ENCODE measurements around the gene KRTAP5-6. TPM values are rescaled to one million over a fixed set of nuclear protein-coding genes. Genes with fewer than 3 reads are reported as not detected.
"Not testable (repeated sequence)": the region's sequence is repeated elsewhere in the genome, so short reads cannot be mapped to it uniquely, and the experiment has no call there.

KRTAP5-6 gene
- total and polyA plus RNA-seq, 7 donors, result not detected

DNA sequence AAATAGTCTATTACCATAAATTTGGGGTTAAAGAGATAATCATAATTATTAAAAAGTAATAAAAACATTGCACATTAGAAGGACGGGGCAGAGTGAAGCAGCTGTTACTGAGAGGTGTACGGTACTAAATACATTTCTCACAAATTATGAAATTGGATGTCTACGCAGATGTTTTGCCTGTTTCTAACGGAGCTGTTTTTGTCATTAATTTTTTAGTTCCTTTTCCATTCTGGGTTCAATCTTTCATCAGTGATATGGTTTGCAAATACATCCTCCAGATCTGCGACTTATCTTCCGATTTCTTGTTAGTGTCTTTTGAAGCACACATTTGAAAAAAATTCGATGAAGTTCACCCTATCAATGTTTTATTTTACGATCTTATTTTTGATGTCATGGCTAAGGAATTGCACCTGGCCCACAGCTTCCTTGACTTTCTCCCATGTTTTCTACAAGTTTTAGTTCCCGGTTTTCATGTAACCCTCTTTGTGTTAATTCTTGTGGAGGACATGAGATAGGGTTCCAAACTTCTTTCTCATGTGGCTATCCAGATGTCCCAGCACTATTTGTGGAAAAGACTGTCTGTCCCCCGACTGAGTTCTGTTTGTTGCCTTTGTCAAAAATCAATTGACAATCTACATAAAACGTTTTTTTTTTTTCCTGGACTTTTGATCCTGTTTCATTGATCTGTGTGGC is 21.3 kb upstream of the KRTAP5-6 start:
- intact Hi-C loops (cut with DNase I), result no loop called here
- Histone ChIP-seq H3K4me1 (no peaks in the 10 kb centered on the region), H3K4me3 (no peak overlapping the region), H3K27me3 (ENCODE audit: insufficient read depth in 3 of 3, low read length in 2 of 3) (peaks cover 0 to 67% (median 6%) of the 10 kb centered on the region in 3 donors), H3K36me3 (ENCODE audit: insufficient read depth in 1 of 2, low read depth in 1 of 2) (no peaks in the 10 kb centered on the region), H3K27ac (no peak overlapping the region), H3K9me3 (no peaks in the 10 kb centered on the region)
- TF ChIP-seq, protein P1, sequence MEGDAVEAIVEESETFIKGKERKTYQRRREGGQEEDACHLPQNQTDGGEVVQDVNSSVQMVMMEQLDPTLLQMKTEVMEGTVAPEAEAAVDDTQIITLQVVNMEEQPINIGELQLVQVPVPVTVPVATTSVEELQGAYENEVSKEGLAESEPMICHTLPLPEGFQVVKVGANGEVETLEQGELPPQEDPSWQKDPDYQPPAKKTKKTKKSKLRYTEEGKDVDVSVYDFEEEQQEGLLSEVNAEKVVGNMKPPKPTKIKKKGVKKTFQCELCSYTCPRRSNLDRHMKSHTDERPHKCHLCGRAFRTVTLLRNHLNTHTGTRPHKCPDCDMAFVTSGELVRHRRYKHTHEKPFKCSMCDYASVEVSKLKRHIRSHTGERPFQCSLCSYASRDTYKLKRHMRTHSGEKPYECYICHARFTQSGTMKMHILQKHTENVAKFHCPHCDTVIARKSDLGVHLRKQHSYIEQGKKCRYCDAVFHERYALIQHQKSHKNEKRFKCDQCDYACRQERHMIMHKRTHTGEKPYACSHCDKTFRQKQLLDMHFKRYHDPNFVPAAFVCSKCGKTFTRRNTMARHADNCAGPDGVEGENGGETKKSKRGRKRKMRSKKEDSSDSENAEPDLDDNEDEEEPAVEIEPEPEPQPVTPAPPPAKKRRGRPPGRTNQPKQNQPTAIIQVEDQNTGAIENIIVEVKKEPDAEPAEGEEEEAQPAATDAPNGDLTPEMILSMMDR (IDR thresholded peaks at IDR 0.05), result no peak
- WGBS, 3 donors, result 35 to 52% (median 35%) methylated on average over 11 of the region's 11 CpGs
- no peak for DNase-seq
- ATAC-seq, result no peak

DNA sequence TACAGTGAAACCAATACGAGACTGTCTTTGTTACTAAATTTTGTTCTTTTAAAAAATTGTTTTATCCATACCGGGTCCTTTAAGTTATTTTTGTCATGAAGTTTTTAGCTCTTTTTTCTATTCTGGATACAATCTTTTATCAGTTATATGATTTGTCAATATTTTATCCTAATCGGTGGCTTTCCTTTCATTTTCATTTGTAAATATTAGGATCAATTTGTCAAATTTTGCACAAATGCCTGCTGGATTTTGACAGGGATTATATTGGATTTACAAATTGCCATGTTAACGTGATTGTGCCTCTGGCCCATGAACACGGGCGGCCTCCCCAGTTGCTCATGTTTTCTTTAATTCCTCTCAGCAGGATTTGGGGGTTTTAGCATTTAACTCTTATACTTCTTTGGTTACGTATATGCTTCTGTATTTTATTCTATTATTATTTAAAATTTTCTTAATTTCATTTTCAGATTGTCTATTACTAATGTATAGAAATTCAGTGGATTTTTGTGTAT is 20.7 kb upstream of the KRTAP5-6 start:
- ATAC-seq (no peak), DNase-seq (no peak)
- WGBS, 3 donors, result 77 to 78% (median 77%) methylated on average over 7 of the region's 7 CpGs
- intact Hi-C loops (cut with DNase I), result no loop called here
- H3K9me3 ChIP-seq, result no peaks in the 10 kb centered on the region
- H3K36me3 ChIP-seq (ENCODE audit: insufficient read depth in 1 of 2, low read depth in 1 of 2), result no peaks in the 10 kb centered on the region
- peaks cover 0 to 72% (median 6%) of the 10 kb centered on the region in 3 donors for H3K27me3 ChIP-seq (ENCODE audit: insufficient read depth in 3 of 3, low read length in 2 of 3)
- H3K4me1 ChIP-seq, result no peaks in the 10 kb centered on the region
- TF ChIP-seq, protein P1 (IDR thresholded peaks at IDR 0.05), result no peak
- no peak overlapping the region for H3K27ac ChIP-seq
- no peak overlapping the region for H3K4me3 ChIP-seq

DNA sequence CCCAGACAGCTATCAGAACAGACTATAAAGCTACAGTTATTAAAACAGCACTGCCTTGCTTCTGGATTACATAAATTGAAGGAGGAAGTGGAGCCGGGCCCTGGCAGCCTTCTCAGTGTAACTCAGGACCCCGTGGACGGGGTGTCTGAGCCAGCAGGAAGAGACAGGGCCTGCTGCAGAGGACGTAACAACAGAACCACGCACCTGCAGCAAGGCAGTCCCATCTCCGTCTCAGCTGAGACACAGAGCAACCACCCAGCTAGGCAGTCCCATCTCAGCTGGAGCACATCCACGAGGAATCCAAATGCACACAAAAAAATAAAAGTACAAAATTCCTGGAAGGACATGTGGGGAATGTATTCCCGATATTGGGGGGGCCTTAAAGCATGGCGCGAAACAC is 17.1 kb upstream of the KRTAP5-6 start:
- Histone ChIP-seq H3K4me1 (no peaks in the 10 kb centered on the region), H3K36me3 (ENCODE audit: insufficient read depth in 1 of 2, low read depth in 1 of 2) (no peaks in the 10 kb centered on the region), H3K9me3 (no peaks in the 10 kb centered on the region), H3K4me3 (no peak overlapping the region), H3K27me3 (ENCODE audit: insufficient read depth in 3 of 3, low read length in 2 of 3) (peaks cover 0 to 63% (median 2%) of the 10 kb centered on the region in 3 donors), H3K27ac (no peak overlapping the region)
- no peak for DNase-seq
- no peak for ATAC-seq
- intact Hi-C loops (cut with DNase I), result no loop called here
- TF ChIP-seq, protein P1 (IDR thresholded peaks at IDR 0.05), result no peak
- 77 to 83% (median 79%) methylated on average over 10 of the region's 10 CpGs for WGBS, 3 donors

GRCh38 chr11:1682225-1682905 is 14.6 kb upstream of the KRTAP5-6 start:
- ATAC-seq (no peak), DNase-seq (no peak)
- H3K27ac ChIP-seq, result no peak overlapping the region
- no peaks in the 10 kb centered on the region for H3K36me3 ChIP-seq (ENCODE audit: insufficient read depth in 1 of 2, low read depth in 1 of 2)
- intact Hi-C loops (cut with DNase I), result no loop called here
- H3K9me3 ChIP-seq, result no peaks in the 10 kb centered on the region
- H3K4me3 ChIP-seq, result no peak overlapping the region
- H3K27me3 ChIP-seq (ENCODE audit: insufficient read depth in 3 of 3, low read length in 2 of 3), result peaks cover 0 to 38% (median 2%) of the 10 kb centered on the region in 3 donors
- 67 to 70% (median 67%) methylated on average over 15 of the region's 15 CpGs for WGBS, 3 donors
- H3K4me1 ChIP-seq, result no peaks in the 10 kb centered on the region
- TF ChIP-seq, protein P1 (IDR thresholded peaks at IDR 0.05), result no peak

- DNase-seq; intact Hi-C loops (cut with DNase I); H3K9me3 ChIP-seq; H3K4me3 ChIP-seq; H3K4me1 ChIP-seq; ATAC-seq; H3K36me3 ChIP-seq (ENCODE audit: insufficient read depth in 1 of 2, low read depth in 1 of 2); H3K27ac ChIP-seq: not testable (repeated sequence)
- WGBS, 3 donors, result 71 to 88% (median 74%) methylated on average over 19 of the region's 19 CpGs
- H3K27me3 ChIP-seq (ENCODE audit: insufficient read depth in 3 of 3, low read length in 2 of 3), result peaks cover 0 to 30% (median 3%) of the 10 kb centered on the region in 3 donors
Observed at GRCh38 chr11:1683216-1683615, 13.8 kb upstream of the KRTAP5-6 start.

GRCh38 chr11:1683904-1684572 is 13.0 kb upstream of the KRTAP5-6 start:
- H3K4me3 ChIP-seq; DNase-seq; H3K27ac ChIP-seq; H3K4me1 ChIP-seq; H3K9me3 ChIP-seq; H3K36me3 ChIP-seq (ENCODE audit: insufficient read depth in 1 of 2, low read depth in 1 of 2); intact Hi-C loops (cut with DNase I): not testable (repeated sequence)
- WGBS, 3 donors, result 60 to 77% (median 77%) methylated on average over 7 to 16 of the region's 24 CpGs
- peaks cover 0 to 27% (median 4%) of the 10 kb centered on the region in 3 donors for H3K27me3 ChIP-seq (ENCODE audit: insufficient read depth in 3 of 3, low read length in 2 of 3)
- ATAC-seq, result peak in 1 of 4 donors; percentile 19
